GM21423 (cell line): ENCODE measurements around the gene TARS2.

Source experiments
- ATAC-seq: cut with Tn5 transposase; IDR thresholded peaks from one replicate; pipeline ENCODE4 v1.9.1; 2021; ENCODE audit warnings: mild to moderate bottlenecking, moderate library complexity; ENCODE audit not compliant: unreplicated experiment

Gene TARS2

DNA sequence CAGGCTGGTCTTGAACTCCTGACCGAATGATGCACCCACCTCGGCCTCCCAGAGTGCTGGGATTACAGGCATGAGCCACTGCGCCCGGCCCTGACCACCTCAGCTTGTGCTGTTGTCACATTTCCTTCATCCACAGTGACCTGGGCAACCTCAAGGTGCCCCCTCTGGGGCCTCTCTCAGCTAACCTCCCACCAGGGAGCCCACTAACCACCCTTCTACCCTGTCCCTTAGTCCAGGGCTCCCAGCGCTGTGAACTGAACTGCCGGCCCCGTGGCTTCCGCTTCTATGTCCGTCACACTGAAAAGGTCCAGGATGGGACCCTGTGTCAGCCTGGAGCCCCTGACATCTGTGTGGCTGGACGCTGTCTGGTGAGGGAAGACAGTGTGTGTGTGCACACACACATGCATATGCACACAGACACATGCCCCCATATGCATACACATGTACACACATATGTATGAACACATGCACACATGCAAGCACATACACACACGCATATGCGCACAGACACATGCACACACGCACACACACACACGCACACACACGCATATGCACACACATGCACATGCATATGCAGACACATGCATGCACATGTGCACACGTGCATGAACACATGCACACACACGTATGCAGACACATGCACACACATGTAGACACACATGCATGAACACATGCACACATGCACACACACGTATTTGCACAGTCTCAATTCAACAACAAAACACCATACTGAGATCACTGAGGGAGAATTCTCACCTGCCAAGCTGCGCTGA, 68.2 kb downstream of the TARS2 start:
- ATAC-seq: no peak

DNA sequence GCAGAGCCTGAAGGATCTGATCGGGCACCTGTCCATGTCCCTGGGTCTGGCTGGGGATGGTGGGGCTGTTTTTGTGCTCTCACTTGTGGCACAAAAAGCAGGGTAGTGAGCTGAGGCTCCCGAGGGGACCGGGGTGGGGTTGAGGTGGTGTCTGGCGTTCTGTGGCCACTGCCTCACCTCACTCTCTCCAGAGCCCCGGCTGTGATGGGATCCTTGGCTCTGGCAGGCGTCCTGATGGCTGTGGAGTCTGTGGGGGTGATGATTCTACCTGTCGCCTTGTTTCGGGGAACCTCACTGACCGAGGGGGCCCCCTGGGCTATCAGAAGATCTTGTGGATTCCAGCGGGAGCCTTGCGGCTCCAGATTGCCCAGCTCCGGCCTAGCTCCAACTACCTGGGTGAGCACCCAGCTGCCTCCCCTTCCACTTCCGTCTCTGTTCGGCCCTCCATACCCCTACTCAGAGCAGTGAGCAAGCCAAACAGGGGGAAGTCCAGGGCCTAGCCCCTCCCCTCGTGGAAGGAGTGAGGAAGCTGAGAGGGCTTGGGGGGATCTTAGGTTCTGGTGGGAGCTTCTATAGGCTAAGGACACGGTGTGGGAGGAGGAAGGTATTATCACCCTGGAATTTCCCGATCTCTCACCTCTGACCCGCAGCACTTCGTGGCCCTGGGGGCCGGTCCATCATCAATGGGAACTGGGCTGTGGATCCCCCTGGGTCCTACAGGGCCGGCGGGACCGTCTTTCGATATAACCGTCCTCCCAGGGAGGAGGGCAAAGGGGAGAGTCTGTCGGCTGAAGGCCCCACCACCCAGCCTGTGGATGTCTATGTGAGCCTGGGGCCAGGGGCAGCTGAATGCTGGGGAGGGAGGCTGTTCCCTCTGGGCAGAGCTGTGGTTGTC, 69.0 kb downstream of the TARS2 start:
- no peak for ATAC-seq

DNA sequence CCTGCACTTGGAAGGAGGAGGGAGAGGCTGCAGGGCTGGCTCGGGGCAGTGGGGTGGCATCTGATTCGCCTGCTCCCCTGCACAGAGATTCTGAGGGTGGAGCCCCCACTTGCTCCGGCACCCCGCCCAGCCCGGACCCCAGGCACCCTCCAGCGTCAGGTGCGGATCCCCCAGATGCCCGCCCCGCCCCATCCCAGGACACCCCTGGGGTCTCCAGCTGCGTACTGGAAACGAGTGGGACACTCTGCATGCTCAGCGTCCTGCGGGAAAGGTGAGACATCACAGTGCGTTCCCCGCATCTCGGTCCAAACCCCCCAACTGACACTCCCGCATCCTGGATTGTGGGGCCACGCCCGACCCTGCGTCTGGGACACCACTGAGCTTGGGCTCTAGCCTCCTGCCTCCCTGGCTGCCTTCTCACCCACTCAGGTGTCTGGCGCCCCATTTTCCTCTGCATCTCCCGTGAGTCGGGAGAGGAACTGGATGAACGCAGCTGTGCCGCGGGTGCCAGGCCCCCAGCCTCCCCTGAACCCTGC, 69.9 kb downstream of the TARS2 start:
- no peak for ATAC-seq
